Measurements from ENCODE around the gene PUS7. TPM values are rescaled to one million over a fixed set of nuclear protein-coding genes. Genes with fewer than 3 reads are reported as not detected.

The PUS7 gene
- total and polyA plus RNA-seq, 2 of the 4 experiments (the other 2 are of a cell fraction) = 11.7 to 17.0 TPM

DNA sequence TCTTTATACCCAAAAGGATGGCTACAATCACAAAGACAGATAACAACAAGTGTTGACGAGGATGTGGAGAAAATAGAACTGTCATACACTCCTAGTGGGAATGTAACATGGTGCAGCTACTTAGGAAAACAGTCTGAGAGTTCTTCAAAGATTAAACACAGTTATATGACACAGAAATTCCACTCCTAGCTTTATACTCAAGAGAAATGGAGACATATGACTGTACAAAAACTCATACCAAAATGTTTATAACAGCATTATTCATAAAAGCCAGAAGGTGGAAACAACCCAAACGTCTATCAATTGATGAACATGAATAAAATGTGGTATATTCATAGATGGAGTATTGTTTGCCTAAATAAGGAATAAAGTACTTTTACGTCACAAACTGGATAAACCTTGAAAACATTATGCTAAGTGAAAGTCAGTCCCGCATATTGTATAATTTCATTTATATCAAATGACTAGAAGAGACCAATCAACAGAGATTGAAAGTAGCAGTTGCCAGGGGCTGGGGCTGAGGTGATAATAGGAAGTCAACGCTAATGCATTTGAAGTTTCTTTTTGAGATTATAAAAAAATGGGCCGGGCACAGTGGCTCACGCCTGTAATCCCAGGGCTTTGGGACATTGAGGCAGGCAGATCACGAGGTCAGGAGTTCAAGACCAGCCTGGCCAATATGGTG is 71.8 kb downstream of the PUS7 start:
- 100% methylated on average over 3 of the region's 8 CpGs; no CpG with 5 or more reads in 1 of the 2 experiments for WGBS, 2 experiments (ENCODE audit: extremely low coverage in 2 of 2, insufficient read length in 1 of 2)

More for the DNA sequence above, 71.8 kb downstream of the PUS7 start:
- H3K56ac ChIP-seq (ENCODE audit: extremely low read depth, insufficient read depth, low read length) = no peak overlapping the region
- intact Hi-C loops (cut with micrococcal nuclease) (no loop called here), dilution Hi-C loops (cut with HindIII; ENCODE audit: low sequenced_read_pairs, unreplicated experiment) (no loop called here), in situ Hi-C loops (cut with MboI; ENCODE audit: low sequenced_read_pairs) (no loop called here)
- H3K9me1 ChIP-seq (ENCODE audit: insufficient read depth, low read length) = 0 out of 2 replicates have a peak, but pooled peaks cover 3% of the 10 kb centered on the region
- no peak for TF ChIP-seq MAZ (IDR thresholded peaks at IDR 0.05; ENCODE audit: borderline replicate concordance, low read depth, low read length)
- TF ChIP-seq CEBPB (IDR thresholded peaks at IDR 0.05; ENCODE audit: low read depth, low read length) = no peak
- TF ChIP-seq CHD1 (IDR thresholded peaks at IDR 0.05; ENCODE audit: low read depth, low read length) = no peak
- no peak for TF ChIP-seq ELK1 (IDR thresholded peaks at IDR 0.05; ENCODE audit: borderline replicate concordance, low read depth, low read length)
- no peak for TF ChIP-seq RCOR1 (IDR thresholded peaks at IDR 0.05; ENCODE audit: insufficient replicate concordance, low read length)
- no peak for TF ChIP-seq RAD21 (IDR thresholded peaks at IDR 0.05; ENCODE audit: low read length)
- no peak for TF ChIP-seq NFE2L2 (IDR thresholded peaks at IDR 0.05; ENCODE audit: low read depth, low read length)
- no peak for TF ChIP-seq MAFK (IDR thresholded peaks at IDR 0.05; ENCODE audit: low read depth, low read length)
- no peak for TF ChIP-seq CTCF (conservative IDR thresholded peaks at IDR 0.05; ENCODE audit: low read depth, low read length)
- no peak for TF ChIP-seq FOS (IDR thresholded peaks at IDR 0.05; ENCODE audit: low read depth, low read length)
- TF ChIP-seq RFX5 (IDR thresholded peaks at IDR 0.05; ENCODE audit: low read depth, low read length) = no peak
- TF ChIP-seq MXI1 (IDR thresholded peaks at IDR 0.05; ENCODE audit: borderline replicate concordance, low read depth, low read length) = no peak
- TF ChIP-seq, protein P1, sequence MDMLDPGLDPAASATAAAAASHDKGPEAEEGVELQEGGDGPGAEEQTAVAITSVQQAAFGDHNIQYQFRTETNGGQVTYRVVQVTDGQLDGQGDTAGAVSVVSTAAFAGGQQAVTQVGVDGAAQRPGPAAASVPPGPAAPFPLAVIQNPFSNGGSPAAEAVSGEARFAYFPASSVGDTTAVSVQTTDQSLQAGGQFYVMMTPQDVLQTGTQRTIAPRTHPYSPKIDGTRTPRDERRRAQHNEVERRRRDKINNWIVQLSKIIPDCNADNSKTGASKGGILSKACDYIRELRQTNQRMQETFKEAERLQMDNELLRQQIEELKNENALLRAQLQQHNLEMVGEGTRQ (IDR thresholded peaks at IDR 0.05; ENCODE audit: low read depth, low read length) = no peak
- TF ChIP-seq BHLHE40 (IDR thresholded peaks at IDR 0.05; ENCODE audit: low read depth, low read length) = no peak
- no peak for TF ChIP-seq POLR2A (IDR thresholded peaks at IDR 0.05; ENCODE audit: low read depth, low read length)
- H3K27ac ChIP-seq (ENCODE audit: insufficient read depth, low read length) = no peak overlapping the region
- no peak overlapping the region for H3K14ac ChIP-seq (replicated peaks; ENCODE audit: low read depth, low read length)
- CTCF ChIA-PET = no interaction called here
- H3K9me3 ChIP-seq (ENCODE audit: control insufficient read depth, insufficient read depth, low read length) = no peaks in the 10 kb centered on the region
- DNase-seq = peak; percentile 39
- no peaks in the 10 kb centered on the region for H3K79me1 ChIP-seq (ENCODE audit: low read depth in 1 of 2, low read length in 2 of 2)
- no peak overlapping the region for H3K23ac ChIP-seq (ENCODE audit: low read depth, low read length)
- BruUV-seq (replicated peaks) = no TSS peak
- H3K4me3 ChIP-seq (ENCODE audit: insufficient read depth, low read depth, low read length) = no peak overlapping the region
- no peak overlapping the region for H2BK5ac ChIP-seq (ENCODE audit: low read depth, low read length, poor library complexity, severe bottlenecking)
- H2AK9ac ChIP-seq (replicated peaks; ENCODE audit: low read depth, low read length, poor library complexity) = no peak overlapping the region
- H4K91ac ChIP-seq (ENCODE audit: insufficient read depth, low read depth, low read length) = no peak overlapping the region
- no peaks in the 10 kb centered on the region for H3K27me3 ChIP-seq (ENCODE audit: control insufficient read depth, insufficient read depth, low read length)
- ATAC-seq (ENCODE audit: low read depth) = no peak
- no peak overlapping the region for H3K9ac ChIP-seq (ENCODE audit: low read depth, low read length)
- H2AK5ac ChIP-seq (ENCODE audit: low read depth, low read length) = no peak overlapping the region
- H2BK15ac ChIP-seq (ENCODE audit: low read depth, low read length) = no peak overlapping the region
- no peak overlapping the region for H2AFZ ChIP-seq (replicated peaks; ENCODE audit: low read length, poor library complexity)
- H2BK20ac ChIP-seq (ENCODE audit: low read depth, low read length) = no peak overlapping the region
- no peak overlapping the region for H2BK120ac ChIP-seq (ENCODE audit: low read depth, low read length)
- H4K5ac ChIP-seq (ENCODE audit: low read depth, low read length) = no peak overlapping the region
- no peaks in the 10 kb centered on the region for H3K36me3 ChIP-seq (ENCODE audit: control insufficient read depth, insufficient read depth, low read length)
- POLR2A ChIA-PET (ENCODE audit: unreplicated experiment) = no interaction called here
- no peak overlapping the region for H3K4me2 ChIP-seq (ENCODE audit: low read depth, low read length)
- H3K4me1 ChIP-seq (ENCODE audit: control insufficient read depth, insufficient read depth, low read length) = 0 out of 2 replicates have a peak, but pooled peaks cover 2% of the 10 kb centered on the region
- no peaks in the 10 kb centered on the region for H4K20me1 ChIP-seq (ENCODE audit: insufficient read depth, low read length)
- no peak overlapping the region for H3K4ac ChIP-seq (ENCODE audit: low read depth, low read length)
- no peak overlapping the region for H3K18ac ChIP-seq (ENCODE audit: low read depth, low read length)
- no peak overlapping the region for H4K8ac ChIP-seq (ENCODE audit: low read depth in 2 of 2, low read length in 2 of 2)
